Esophagus muscularis mucosa (tissue), 4 donors: ENCODE measurements around the gene PARD3B. TPM values are rescaled to one million over a fixed set of nuclear protein-coding genes. Genes with fewer than 3 reads are reported as not detected.

Experiments used
- DNase-seq: peaks from one replicate; pipeline ENCODE4 v3.0.0-alpha.2; 2017; ENCODE audit errors: extremely low spot score
- H3K27ac ChIP-seq, 4 donors: fragments of 200-600 bp; sonication (generic); replicated peaks in 1 of 4; 1 replicate in 3 of 4; 2 replicates in 1 of 4; pipeline ENCODE4 v1.5.1; 2016 to 2019; ENCODE audit warnings: mild to moderate bottlenecking in 1 of 4
- H3K27me3 ChIP-seq, 4 donors: fragments of 200-600 bp; sonication (generic); one replicate each; pipeline versions ENCODE4 v1.5.1 to v1.6.0; 2016 to 2019
- H3K36me3 ChIP-seq, 4 donors: fragments of 200-600 bp; sonication (generic); one replicate each; pipeline ENCODE4 v1.5.1; 2016 to 2019
- H3K4me1 ChIP-seq, 4 donors: fragments of 200-600 bp; sonication (generic); one replicate each; pipeline ENCODE4 v1.5.1; 2016 to 2019
- H3K4me3 ChIP-seq, 4 donors: fragments of 200-600 bp; sonication (generic); 1 replicate in 2 of 4; 2 replicates in 2 of 4; pipeline ENCODE4 v1.5.1; 2016 to 2019; ENCODE audit warnings: mild to moderate bottlenecking in 4 of 4, moderate library complexity in 1 of 4
- H3K9me3 ChIP-seq, 4 donors: fragments of 200-600 bp; sonication (generic); 1 replicate in 3 of 4; 2 replicates in 1 of 4; pipeline ENCODE4 v1.5.1; 2016 to 2019
- EP300 ChIP-seq: sonication (generic); formaldehyde crosslinking; IDR thresholded peaks from one replicate; pipeline ENCODE4 v1.6.1; 2017; ENCODE audit warnings: antibody characterized with exemption
- POLR2A ChIP-seq: fragments of 450-650 bp; IDR thresholded peaks from one replicate; pipeline ENCODE4 v1.6.1; 2017; ENCODE audit warnings: antibody characterized with exemption, moderate library complexity, mild to moderate bottlenecking, low read depth
- POLR2AphosphoS5 ChIP-seq, 2 donors: sonication (generic); formaldehyde crosslinking; IDR thresholded peaks; one replicate each; pipeline ENCODE4 v1.6.1; 2017; ENCODE audit warnings: antibody characterized with exemption in 2 of 2
- WGBS: methylation state at CpG from one replicate; pipeline ENCODE4 v1.1.5; 2018; 5-methylcytosine and 5-hydroxymethylcytosine counted together
- intact Hi-C: fragments of 100-400 bp; cut with DNase I; formaldehyde crosslinking; loops from one replicate; pipeline ENCODE4 v1.15.1; 2023
- total RNA-seq, 4 donors: library from RNA; depleted of rRNA; stranded (reverse); fragments of >200 nt; gene quantifications; one replicate each; pipeline versions ENCODE4 v1.1.0 to v1.2.1, GENCODE V29; 2016
- TF ChIP-seq, protein P1 (sequence below), 3 experiments: fragments of 200-600 bp in 2 of 3; fragments of 450-650 bp in 1 of 3; sonication (generic) in 2 of 3; IDR thresholded peaks; one replicate each; pipeline ENCODE4 v1.5.1; 2017 to 2019; ENCODE audit warnings: antibody characterized with exemption in 3 of 3, mild to moderate bottlenecking in 2 of 3, moderate library complexity in 1 of 3

The PARD3B gene
- total RNA-seq, 4 donors from 2014 or later = 24.2 to 40.8 (median 32.5) TPM

DNA sequence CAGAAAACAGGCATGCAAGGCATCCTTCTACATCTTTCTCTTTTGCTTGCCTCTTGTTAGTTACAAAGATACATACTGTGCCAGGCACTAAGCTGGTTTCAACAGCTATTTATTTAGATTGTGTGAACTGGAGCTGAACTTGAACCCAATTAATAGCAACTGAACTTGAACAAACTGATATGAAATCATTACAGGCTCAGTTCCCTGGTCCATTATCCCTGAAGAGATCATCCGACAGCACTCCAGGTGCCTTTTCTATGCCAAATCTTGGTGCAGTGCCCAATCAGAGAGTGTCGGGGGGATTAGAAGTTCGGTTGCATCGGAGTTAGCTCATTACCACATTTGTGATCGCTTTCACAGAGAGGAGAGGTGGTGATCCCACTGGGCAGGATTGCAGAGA, 477.6 kb downstream of the PARD3B start:
- TF ChIP-seq POLR2A = no peak
- TF ChIP-seq, protein P1, sequence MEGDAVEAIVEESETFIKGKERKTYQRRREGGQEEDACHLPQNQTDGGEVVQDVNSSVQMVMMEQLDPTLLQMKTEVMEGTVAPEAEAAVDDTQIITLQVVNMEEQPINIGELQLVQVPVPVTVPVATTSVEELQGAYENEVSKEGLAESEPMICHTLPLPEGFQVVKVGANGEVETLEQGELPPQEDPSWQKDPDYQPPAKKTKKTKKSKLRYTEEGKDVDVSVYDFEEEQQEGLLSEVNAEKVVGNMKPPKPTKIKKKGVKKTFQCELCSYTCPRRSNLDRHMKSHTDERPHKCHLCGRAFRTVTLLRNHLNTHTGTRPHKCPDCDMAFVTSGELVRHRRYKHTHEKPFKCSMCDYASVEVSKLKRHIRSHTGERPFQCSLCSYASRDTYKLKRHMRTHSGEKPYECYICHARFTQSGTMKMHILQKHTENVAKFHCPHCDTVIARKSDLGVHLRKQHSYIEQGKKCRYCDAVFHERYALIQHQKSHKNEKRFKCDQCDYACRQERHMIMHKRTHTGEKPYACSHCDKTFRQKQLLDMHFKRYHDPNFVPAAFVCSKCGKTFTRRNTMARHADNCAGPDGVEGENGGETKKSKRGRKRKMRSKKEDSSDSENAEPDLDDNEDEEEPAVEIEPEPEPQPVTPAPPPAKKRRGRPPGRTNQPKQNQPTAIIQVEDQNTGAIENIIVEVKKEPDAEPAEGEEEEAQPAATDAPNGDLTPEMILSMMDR (IDR thresholded peaks at IDR 0.05) = no peak
- no peak for TF ChIP-seq POLR2AphosphoS5 (IDR thresholded peaks at IDR 0.05)
- no peak for TF ChIP-seq EP300
- no peak for DNase-seq
- 81% methylated on average over 5 of the region's 5 CpGs for WGBS
- intact Hi-C loops = no loop called here
- no peaks in the 10 kb centered on the region for H3K36me3 ChIP-seq
- H3K4me3 ChIP-seq = no peak overlapping the region
- H3K27me3 ChIP-seq = no peaks in the 10 kb centered on the region
- H3K9me3 ChIP-seq = no peaks in the 10 kb centered on the region
- peaks cover 13 to 38% (median 25%) of the 10 kb centered on the region in 4 donors for H3K4me1 ChIP-seq
- peak overlapping the region in 2 of 4 donors; percentile 25 to 28 for H3K27ac ChIP-seq

DNA sequence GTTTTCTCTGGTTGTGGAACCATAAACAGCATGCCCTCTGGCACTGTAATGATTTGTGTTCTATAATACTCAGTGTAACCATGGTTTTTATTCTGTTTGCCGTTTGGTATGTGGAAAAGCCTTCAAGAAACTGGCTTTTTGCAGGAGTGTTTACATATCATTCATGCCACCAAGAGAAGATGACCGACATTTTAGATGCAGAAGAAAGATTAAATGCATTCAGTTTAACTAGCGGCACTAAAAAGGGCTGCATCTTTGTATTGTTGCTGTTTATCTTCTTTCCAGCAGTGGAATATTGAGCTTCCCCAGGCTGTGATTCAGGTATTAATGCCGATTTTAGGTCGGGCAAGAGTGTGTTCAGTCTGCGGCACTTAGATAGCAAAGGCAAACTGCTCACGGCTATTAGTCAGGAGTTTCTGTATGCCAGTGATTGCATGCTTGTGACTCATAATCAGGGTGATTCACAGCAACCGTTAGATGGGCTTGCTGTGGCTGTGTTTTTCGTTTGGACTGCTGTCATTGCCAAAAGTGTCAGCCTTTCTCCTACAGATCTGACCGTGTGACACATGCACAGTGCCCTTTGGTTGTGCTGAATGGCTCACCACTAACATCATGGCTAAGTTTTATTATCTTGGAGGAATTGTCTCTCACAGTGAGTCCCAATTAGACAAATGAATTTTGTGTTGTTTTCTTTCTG, 479.7 kb downstream of the PARD3B start:
- no peaks in the 10 kb centered on the region for H3K9me3 ChIP-seq
- intact Hi-C loops = no loop called here
- TF ChIP-seq POLR2AphosphoS5 (IDR thresholded peaks at IDR 0.05) = peak; percentile 46 to 61
- TF ChIP-seq, protein P1 (IDR thresholded peaks at IDR 0.05) = no peak
- peaks cover 13 to 36% (median 22%) of the 10 kb centered on the region in 4 donors for H3K4me1 ChIP-seq
- H3K4me3 ChIP-seq = peak overlapping the region; percentile 22 to 43 (median 28)
- WGBS = 37% methylated on average over 8 of the region's 10 CpGs
- no peaks in the 10 kb centered on the region for H3K27me3 ChIP-seq
- H3K36me3 ChIP-seq = no peaks in the 10 kb centered on the region
- peak overlapping the region; percentile 10 to 56 (median 51) for H3K27ac ChIP-seq
- DNase-seq = no peak

DNA sequence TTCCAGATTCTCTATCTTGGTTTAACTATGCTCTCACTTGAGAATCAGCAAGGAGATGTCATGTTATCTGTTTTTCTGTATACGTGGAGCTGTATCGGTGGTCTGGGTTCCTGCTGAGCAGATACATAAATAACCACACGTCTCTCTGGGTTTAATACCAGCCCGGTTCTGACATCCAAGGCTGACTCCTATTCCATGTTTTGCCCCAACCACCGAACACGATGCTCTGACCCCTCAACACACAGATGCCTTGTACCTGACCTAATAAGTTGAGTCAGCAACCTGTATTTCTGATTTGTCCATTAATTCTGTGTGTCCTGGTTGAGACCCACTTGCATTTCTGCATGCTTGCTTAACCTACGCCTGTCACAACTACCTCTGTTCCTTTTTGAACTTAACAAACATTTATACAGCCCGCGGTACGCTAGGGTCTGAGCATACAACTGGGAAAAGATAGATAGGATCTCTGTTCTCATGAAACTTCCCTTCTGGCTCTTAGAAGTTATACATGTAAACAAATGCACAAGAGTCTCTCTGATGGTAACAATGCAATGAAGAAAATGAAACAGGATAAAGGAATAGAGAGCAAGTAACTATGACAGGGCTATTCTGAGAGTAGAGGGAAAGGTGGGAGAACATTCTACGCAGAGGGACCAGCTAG, 480.4 kb downstream of the PARD3B start:
- H3K4me3 ChIP-seq = peak overlapping the region in 3 of 4 donors; percentile 22 to 30 (median 25)
- WGBS = 73% methylated on average over 11 of the region's 11 CpGs
- intact Hi-C loops = no loop called here

DNA sequence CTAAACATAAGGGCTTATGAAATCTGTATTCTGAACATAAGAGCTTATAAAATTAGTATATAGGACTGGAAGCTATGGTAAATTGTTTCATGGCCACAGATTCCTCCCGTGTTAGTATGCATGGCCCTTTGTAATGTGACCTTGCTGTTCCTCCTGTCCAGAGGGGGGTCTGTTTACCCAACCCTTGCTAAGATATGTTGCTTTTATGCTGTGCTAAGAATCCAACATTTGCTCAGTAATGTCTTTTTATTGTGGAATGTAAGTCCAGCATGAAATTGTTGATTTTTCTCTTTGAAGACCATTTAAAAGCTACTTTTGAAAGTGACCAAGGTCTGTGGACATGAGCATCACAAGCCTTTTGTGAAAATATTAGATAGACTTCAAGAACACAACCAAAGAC, 485.4 kb downstream of the PARD3B start:
- DNase-seq = no peak
- 83% methylated on average over 1 of the region's 1 CpG for WGBS
- intact Hi-C loops = no loop called here
- H3K9me3 ChIP-seq = no peaks in the 10 kb centered on the region
- H3K27me3 ChIP-seq = no peaks in the 10 kb centered on the region
- peaks cover 5 to 12% (median 9%) of the 10 kb centered on the region in 4 donors for H3K4me1 ChIP-seq
- H3K36me3 ChIP-seq = no peaks in the 10 kb centered on the region
- no peak overlapping the region for H3K4me3 ChIP-seq
- no peak for TF ChIP-seq POLR2A
- TF ChIP-seq, protein P1 (IDR thresholded peaks at IDR 0.05) = no peak
- no peak for TF ChIP-seq POLR2AphosphoS5 (IDR thresholded peaks at IDR 0.05)
- TF ChIP-seq EP300 = no peak
- H3K27ac ChIP-seq = no peak overlapping the region

More for the DNA sequence above, 480.4 kb downstream of the PARD3B start:
- Histone ChIP-seq H3K27ac (peak overlapping the region in 3 of 4 donors; percentile 10 to 56 (median 53)), H3K9me3 (no peaks in the 10 kb centered on the region), H3K36me3 (no peaks in the 10 kb centered on the region), H3K4me1 (peaks cover 13 to 36% (median 22%) of the 10 kb centered on the region in 4 donors), H3K27me3 (no peaks in the 10 kb centered on the region)
- DNase-seq = no peak
- TF ChIP-seq, protein P1 (IDR thresholded peaks at IDR 0.05) = no peak
- TF ChIP-seq POLR2AphosphoS5 (IDR thresholded peaks at IDR 0.05) (no peak), EP300 (no peak), POLR2A (no peak)
